Measurements from ENCODE around the gene BRD7. TPM values are rescaled to one million over a fixed set of nuclear protein-coding genes. Genes with fewer than 3 reads are reported as not detected.

The BRD7 gene
- total and polyA plus RNA-seq, 10 donors = 39.2 to 69.7 (median 53.4) TPM

GRCh38 chr16:50276326-50276640 lies 92.5 kb downstream of the BRD7 start:
- WGBS, 5 donors = 54 to 88% (median 74%) methylated on average over 1 to 2 of the region's 2 CpGs

GRCh38 chr16:50275428-50276325 lies 93.1 kb downstream of the BRD7 start:
- WGBS, 5 donors = 73 to 78% (median 76%) methylated on average over 5 to 12 of the region's 12 CpGs
- Histone ChIP-seq H3K4me3 (peak overlapping the region in 7 of 8 donors; percentile 27 to 72 (median 46)), H3K27me3 (replicated peaks in 1 of 7) (no peaks in the 10 kb centered on the region), H3K36me3 (peaks cover 0 to 8% (median 0%) of the 10 kb centered on the region in 6 donors), H3K27ac (peak overlapping the region; percentile 90 to 98 (median 92)), H3K9me3 (no peaks in the 10 kb centered on the region), H3K4me1 (peaks cover 67 to 100% (median 99%) of the 10 kb centered on the region in 6 donors)
- intact Hi-C loops (cut with DNase I; ENCODE audit: low total_unique reads) = no loop called here
- DNase-seq = peak; percentile 83
- TF ChIP-seq POLR2AphosphoS5 (IDR thresholded peaks at IDR 0.05) = no peak
- no peak for TF ChIP-seq POLR2A (IDR thresholded peaks at IDR 0.05)
- no peak for TF ChIP-seq CTCF (IDR thresholded peaks at IDR 0.05 in 8 of 11, conservative IDR thresholded peaks at IDR 0.05 in 3 of 11)

More at GRCh38 chr16:50276326-50276640, 92.5 kb downstream of the BRD7 start:
- H3K9me3 ChIP-seq = no peaks in the 10 kb centered on the region
- peaks cover 0 to 6% (median 0%) of the 10 kb centered on the region in 6 donors for H3K36me3 ChIP-seq
- no peaks in the 10 kb centered on the region for H3K27me3 ChIP-seq (replicated peaks in 1 of 7)
- H3K27ac ChIP-seq = peak overlapping the region in 7 of 8 donors; percentile 61 to 98 (median 94)
- H3K4me1 ChIP-seq = peaks cover 72 to 100% (median 100%) of the 10 kb centered on the region in 6 donors
- intact Hi-C loops (cut with DNase I; ENCODE audit: low total_unique reads) = no loop called here
- H3K4me3 ChIP-seq = peak overlapping the region in 3 of 8 donors; percentile 46 to 72 (median 46)
- no peak for DNase-seq
- TF ChIP-seq POLR2A (IDR thresholded peaks at IDR 0.05) = no peak
- TF ChIP-seq CTCF (IDR thresholded peaks at IDR 0.05 in 8 of 11, conservative IDR thresholded peaks at IDR 0.05 in 3 of 11) = no peak
- no peak for TF ChIP-seq POLR2AphosphoS5 (IDR thresholded peaks at IDR 0.05)

- WGBS, 5 donors = 40 to 82% (median 74%) methylated on average over 1 to 3 of the region's 3 CpGs
- Histone ChIP-seq H3K27me3 (replicated peaks in 1 of 7) (no peaks in the 10 kb centered on the region), H3K4me1 (peaks cover 66 to 100% (median 99%) of the 10 kb centered on the region in 6 donors), H3K27ac (peak overlapping the region; percentile 90 to 98 (median 92)), H3K9me3 (no peaks in the 10 kb centered on the region), H3K4me3 (peak overlapping the region in 7 of 8 donors; percentile 27 to 72 (median 46)), H3K36me3 (peaks cover 0 to 11% (median 0%) of the 10 kb centered on the region in 6 donors)
- DNase-seq = peak; percentile 82
- intact Hi-C loops (cut with DNase I; ENCODE audit: low total_unique reads) = no loop called here
- TF ChIP-seq CTCF (IDR thresholded peaks at IDR 0.05 in 8 of 11, conservative IDR thresholded peaks at IDR 0.05 in 3 of 11) (no peak), POLR2AphosphoS5 (IDR thresholded peaks at IDR 0.05) (no peak), POLR2A (IDR thresholded peaks at IDR 0.05) (no peak)
Measured at GRCh38 chr16:50275098-50275415, 93.7 kb downstream of the BRD7 start.
